ENCODE data around the gene LRFN2. TPM values are rescaled to one million over a fixed set of nuclear protein-coding genes. Genes with fewer than 3 reads are reported as not detected.

The LRFN2 gene
- total and polyA plus RNA-seq, 2 of the 8 experiments (the other 6 are each of a cell fraction or from before 2014, with no cell fraction given) = 2.3 TPM

GRCh38 chr6:40486576-40486975, 100.6 kb downstream of the LRFN2 start:
- Histone ChIP-seq H2AFZ (ENCODE audit: low read length) (no peak overlapping the region), H3K9me3 (ENCODE audit: insufficient read depth in 2 of 2, low read depth in 1 of 2, low read length in 1 of 2) (no peaks in the 10 kb centered on the region), H3K79me2 (ENCODE audit: control insufficient read depth in 1 of 2, insufficient read depth in 2 of 2, low read length in 2 of 2) (no peaks in the 10 kb centered on the region), H4K5ac (ENCODE audit: insufficient read length, low read depth, low read length) (no peak overlapping the region), H2BK12ac (ENCODE audit: low read depth, low read length) (no peak overlapping the region), H2BK20ac (ENCODE audit: low read length) (no peak overlapping the region), H3K23me2 (ENCODE audit: low read depth, low read length) (no peaks in the 10 kb centered on the region), H3K27me3 (replicated peaks in 1 of 4; ENCODE audit: control insufficient read depth in 3 of 4, extremely low read depth in 1 of 4, insufficient read depth in 3 of 4, low read length in 3 of 4) (peaks cover 0 to 2% (median 0%) of the 10 kb centered on the region in 4 experiments; a peak in 2 of 7 replicates), H3K4me2 (ENCODE audit: insufficient read depth in 1 of 2, low read depth in 2 of 2, low read length in 2 of 2) (no peak overlapping the region), H4K8ac (ENCODE audit: extremely low read depth, insufficient read depth, low read length) (no peak overlapping the region), H3K4me3 (ENCODE audit: extremely low read depth in 1 of 4, insufficient read depth in 2 of 4, low read depth in 3 of 4, low read length in 4 of 4) (no peak overlapping the region), H2BK5ac (ENCODE audit: low read depth, low read length) (no peak overlapping the region), H2BK120ac (replicated peaks; ENCODE audit: low read depth, low read length) (no peak overlapping the region), H2BK15ac (ENCODE audit: low read length) (no peak overlapping the region), H3K4me1 (replicated peaks in 1 of 4; ENCODE audit: control insufficient read depth in 3 of 4, insufficient read depth in 4 of 4, low read length in 3 of 4) (peaks cover 0 to 4% (median 0%) of the 10 kb centered on the region in 4 experiments; a peak in 2 of 7 replicates), H4K20me1 (replicated peaks in 1 of 2; ENCODE audit: control insufficient read depth in 1 of 2, insufficient read depth in 2 of 2, low read length in 2 of 2) (no peaks in the 10 kb centered on the region), H4K91ac (replicated peaks; ENCODE audit: insufficient read length, low read length) (no peak overlapping the region), H3K56ac (replicated peaks; ENCODE audit: insufficient read length, low read depth, low read length) (no peak overlapping the region), H3K23ac (ENCODE audit: insufficient read length) (no peak overlapping the region), H3K9ac (replicated peaks in 1 of 4; ENCODE audit: extremely low read depth in 1 of 4, low read depth in 3 of 4, low read length in 3 of 4) (no peak overlapping the region), H2AK5ac (ENCODE audit: low read depth, low read length) (no peak overlapping the region), H3K14ac (ENCODE audit: insufficient read length) (no peak overlapping the region), H3K79me1 (ENCODE audit: low read depth, low read length) (no peaks in the 10 kb centered on the region; the same call in 1 of the 2 replicates), H3K36me3 (ENCODE audit: control insufficient read depth in 2 of 4, insufficient read depth in 4 of 4, low read length in 3 of 4) (no peaks in the 10 kb centered on the region), H3K4ac (replicated peaks; ENCODE audit: insufficient read length, low read depth, low read length) (no peak overlapping the region), H3K18ac (ENCODE audit: extremely low read depth, low read length) (no peak overlapping the region), H3K27ac (ENCODE audit: low read depth, low read length) (no peak overlapping the region)
- ChIA-PET POLR2A (ENCODE audit: partially characterized antibody) (no interaction called here), CTCF (ENCODE audit: partially characterized antibody) (interaction anchor here (1.2 to 2.4 kb wide), 4 partner anchors 13 to 157 kb away, joined by 3 to 5 read pairs (median 4); no protein-coding TSS in a partner anchor)
- FAIRE-seq = no peak
- 84% methylated on average over 4 of the region's 4 CpGs; no CpG with 5 or more reads in 1 of the 2 experiments for WGBS, 2 experiments (ENCODE audit: extremely low coverage in 1 of 2, insufficient coverage in 1 of 2, insufficient read length in 1 of 2, insufficient replicate concordance in 2 of 2, low coverage in 1 of 2, low lambda C conversion rate in 2 of 2, missing lambda C conversion rate in 1 of 2)
- no peak for TF ChIP-seq TAF7 (optimal IDR thresholded peaks at IDR 0.05; ENCODE audit: borderline replicate concordance, low read depth, low read length)
- TF ChIP-seq, protein P1, sequence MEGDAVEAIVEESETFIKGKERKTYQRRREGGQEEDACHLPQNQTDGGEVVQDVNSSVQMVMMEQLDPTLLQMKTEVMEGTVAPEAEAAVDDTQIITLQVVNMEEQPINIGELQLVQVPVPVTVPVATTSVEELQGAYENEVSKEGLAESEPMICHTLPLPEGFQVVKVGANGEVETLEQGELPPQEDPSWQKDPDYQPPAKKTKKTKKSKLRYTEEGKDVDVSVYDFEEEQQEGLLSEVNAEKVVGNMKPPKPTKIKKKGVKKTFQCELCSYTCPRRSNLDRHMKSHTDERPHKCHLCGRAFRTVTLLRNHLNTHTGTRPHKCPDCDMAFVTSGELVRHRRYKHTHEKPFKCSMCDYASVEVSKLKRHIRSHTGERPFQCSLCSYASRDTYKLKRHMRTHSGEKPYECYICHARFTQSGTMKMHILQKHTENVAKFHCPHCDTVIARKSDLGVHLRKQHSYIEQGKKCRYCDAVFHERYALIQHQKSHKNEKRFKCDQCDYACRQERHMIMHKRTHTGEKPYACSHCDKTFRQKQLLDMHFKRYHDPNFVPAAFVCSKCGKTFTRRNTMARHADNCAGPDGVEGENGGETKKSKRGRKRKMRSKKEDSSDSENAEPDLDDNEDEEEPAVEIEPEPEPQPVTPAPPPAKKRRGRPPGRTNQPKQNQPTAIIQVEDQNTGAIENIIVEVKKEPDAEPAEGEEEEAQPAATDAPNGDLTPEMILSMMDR (IDR thresholded peaks at IDR 0.05; ENCODE audit: control extremely low read depth in 1 of 3, insufficient read depth in 1 of 3, low read depth in 1 of 3, low read length in 3 of 3) = no peak
- DNase-seq (ENCODE audit: low read depth in 1 of 2, low spot score in 2 of 2) = no peak

Measured in H1 (cell line).